Keratinocyte (primary cell): ENCODE results near the gene IL31RA. TPM values are rescaled to one million over a fixed set of nuclear protein-coding genes. Genes with fewer than 3 reads are reported as not detected.

Experiments used
- DNase-seq: peaks from one replicate; pipeline ENCODE4 v3.0.0-alpha.2; 2011; ENCODE audit warnings: low read depth, missing footprints, low spot score
- FAIRE-seq: peaks from 2 replicates; lab custom pipeline; 2011; peaks lifted over from hg19 to GRCh38; lab: Jason Lieb, UNC
- H2AFZ ChIP-seq: 2 replicates; pipeline ENCODE4 v1.6.0; 2012; ENCODE audit warnings: low read length, control low read depth, inconsistent platforms; ENCODE audit not compliant: control insufficient read depth
- H3K27ac ChIP-seq: 2 replicates; pipeline ENCODE4 v1.5.1; 2011; ENCODE audit warnings: low read length; ENCODE audit not compliant: control insufficient read depth, insufficient read depth
- H3K27me3 ChIP-seq: 3 replicates; pipeline ENCODE4 v1.6.0; 2011; ENCODE audit warnings: low read length; ENCODE audit not compliant: control insufficient read depth, insufficient read depth; ENCODE audit errors: extremely low read depth
- H3K36me3 ChIP-seq, 2 experiments: 2 replicates in 1 of 2; 3 replicates in 1 of 2; pipeline ENCODE4 v1.5.1; 2011; ENCODE audit warnings: low read length in 2 of 2, mild to moderate bottlenecking in 1 of 2; ENCODE audit not compliant: control insufficient read depth in 2 of 2, insufficient read depth in 2 of 2; ENCODE audit errors: extremely low read depth in 1 of 2
- H3K4me1 ChIP-seq: 3 replicates; pipeline ENCODE4 v1.5.1; 2011; ENCODE audit warnings: low read length; ENCODE audit not compliant: control insufficient read depth, insufficient read depth; ENCODE audit errors: extremely low read depth
- H3K4me2 ChIP-seq: 3 replicates; pipeline ENCODE4 v1.6.0; 2011; ENCODE audit warnings: low read depth, low read length; ENCODE audit not compliant: control insufficient read depth, insufficient read depth; ENCODE audit errors: extremely low read depth
- H3K4me3 ChIP-seq, 3 experiments: fragments of 200-600 bp in 1 of 3; sonication (generic) in 1 of 3; 2 replicates in 2 of 3; 3 replicates in 1 of 3; pipeline ENCODE4 v1.5.1; 2011 to 2016; ENCODE audit warnings: low read length in 3 of 3, mild to moderate bottlenecking in 3 of 3, control low read depth in 2 of 3, inconsistent platforms in 1 of 3, low read depth in 1 of 3, mixed read lengths in 1 of 3, mixed run types in 1 of 3, moderate library complexity in 1 of 3; ENCODE audit not compliant: control insufficient read depth in 2 of 3, insufficient read depth in 2 of 3; ENCODE audit errors: extremely low read depth in 1 of 3
- H3K79me2 ChIP-seq: 2 replicates; pipeline ENCODE4 v1.6.0; 2012; ENCODE audit warnings: low read length; ENCODE audit not compliant: control insufficient read depth, insufficient read depth
- H3K9ac ChIP-seq: 3 replicates; pipeline ENCODE4 v1.6.0; 2011; ENCODE audit warnings: low read length; ENCODE audit not compliant: control insufficient read depth, insufficient read depth; ENCODE audit errors: extremely low read depth
- H3K9me1 ChIP-seq: 3 replicates; pipeline ENCODE4 v1.6.0; 2011; ENCODE audit warnings: low read length; ENCODE audit not compliant: control insufficient read depth, insufficient read depth; ENCODE audit errors: extremely low read depth
- H3K9me3 ChIP-seq: 2 replicates; pipeline ENCODE4 v1.5.1; 2012; ENCODE audit warnings: low read depth, low read length; ENCODE audit not compliant: control insufficient read depth
- H4K20me1 ChIP-seq: 3 replicates; pipeline ENCODE4 v1.6.0; 2011; ENCODE audit warnings: low read length; ENCODE audit not compliant: control insufficient read depth, insufficient read depth; ENCODE audit errors: extremely low read depth
- CTCF ChIP-seq, 3 experiments: IDR thresholded peaks in 1 of 3; conservative IDR thresholded peaks in 1 of 3; optimal IDR thresholded peaks in 1 of 3; 2 replicates in 2 of 3; 3 replicates in 1 of 3; pipeline versions ENCODE3 to v1.5.1; 2011; ENCODE audit warnings: low read length in 3 of 3, mild to moderate bottlenecking in 3 of 3, moderate library complexity in 2 of 3, control low read depth in 1 of 3, inconsistent platforms in 1 of 3; ENCODE audit not compliant: insufficient read depth in 2 of 3; ENCODE audit errors: extremely low read depth in 1 of 3
- EZH2 ChIP-seq: IDR thresholded peaks from one replicate; pipeline ENCODE4 v1.6.1; 2012; ENCODE audit warnings: inconsistent platforms, mild to moderate bottlenecking, low read length, moderate library complexity
- dilution Hi-C: fragments of 300-500 bp; cut with MboI; formaldehyde crosslinking; loops from one replicate; pipeline ENCODE4 v1.7.0; 2020; ENCODE audit warnings: low sequenced_read_pairs; ENCODE audit not compliant: extremely low pct_ligation_motif_present
- polyA plus RNA-seq, 5 experiments: library from polyadenylated mRNA; depleted of rRNA in 3 of 5; stranded (reverse) in 3 of 5; stranded (forward) in 1 of 5; unstranded in 1 of 5; fragments of >200 nt; gene quantifications; 1 replicate in 1 of 5; 2 replicates in 3 of 5; 3 replicates in 1 of 5; pipeline versions ENCODE4 v1.2.1 to v1.2.3, GENCODE V29; 2011 to 2012; ENCODE audit warnings: missing spikeins in 2 of 5, low read depth in 1 of 5, low replicate concordance in 1 of 5

IL31RA gene
- polyA plus RNA-seq, 1 donor (not counting 4 experiments of a cell fraction or from before 2014, with no cell fraction given): 6.0 TPM

GRCh38 chr5:55959208-55959607 is 108.1 kb downstream of the IL31RA start:
- H4K20me1 ChIP-seq: no peaks in the 10 kb centered on the region
- no peak for TF ChIP-seq EZH2
- no peak for TF ChIP-seq CTCF (optimal IDR thresholded peaks at IDR 0.05 in 1 of 3, IDR thresholded peaks at IDR 0.05 in 1 of 3, conservative IDR thresholded peaks at IDR 0.05 in 1 of 3; ENCODE audit: extremely low read depth in 1 of 3, insufficient read depth in 2 of 3, low read length in 3 of 3)
- peaks cover 7 to 8% of the 10 kb centered on the region in 2 experiments for H3K36me3 ChIP-seq

GRCh38 chr5:55960779-55961178 is 109.6 kb downstream of the IL31RA start:
- no peaks in the 10 kb centered on the region for H4K20me1 ChIP-seq

More at GRCh38 chr5:55959208-55959607, 108.1 kb downstream of the IL31RA start:
- no peak overlapping the region for H3K4me3 ChIP-seq
- H3K27ac ChIP-seq: no peak overlapping the region
- H3K4me2 ChIP-seq: no peak overlapping the region
- H3K9me3 ChIP-seq: no peaks in the 10 kb centered on the region
- DNase-seq (no peak), FAIRE-seq (no peak)
- H3K4me1 ChIP-seq: no peaks in the 10 kb centered on the region
- no peaks in the 10 kb centered on the region for H3K79me2 ChIP-seq
- no peaks in the 10 kb centered on the region for H3K27me3 ChIP-seq
- H3K9ac ChIP-seq: no peak overlapping the region
- dilution Hi-C loops: no loop called here
- no peak overlapping the region for H2AFZ ChIP-seq
- no peaks in the 10 kb centered on the region for H3K9me1 ChIP-seq

More at GRCh38 chr5:55960779-55961178, 109.6 kb downstream of the IL31RA start:
- no peak overlapping the region for H2AFZ ChIP-seq
- H3K9me3 ChIP-seq: no peaks in the 10 kb centered on the region
- H3K27me3 ChIP-seq: no peaks in the 10 kb centered on the region
- dilution Hi-C loops: no loop called here
- no peak for TF ChIP-seq EZH2
- no peak for TF ChIP-seq CTCF (optimal IDR thresholded peaks at IDR 0.05 in 1 of 3, IDR thresholded peaks at IDR 0.05 in 1 of 3, conservative IDR thresholded peaks at IDR 0.05 in 1 of 3; ENCODE audit: extremely low read depth in 1 of 3, insufficient read depth in 2 of 3, low read length in 3 of 3)
- no peak overlapping the region for H3K4me2 ChIP-seq
- peaks cover 4 to 7% of the 10 kb centered on the region in 2 experiments for H3K36me3 ChIP-seq
- no peak overlapping the region for H3K27ac ChIP-seq
- no peak overlapping the region for H3K9ac ChIP-seq
- no peak overlapping the region for H3K4me3 ChIP-seq
- no peaks in the 10 kb centered on the region for H3K9me1 ChIP-seq
- DNase-seq (no peak), FAIRE-seq (no peak)
- H3K4me1 ChIP-seq: peaks cover under 1% of the 10 kb centered on the region
- H3K79me2 ChIP-seq: no peaks in the 10 kb centered on the region
